Progenitor cell of endocrine pancreas (in vitro differentiated cells): Measurements from ENCODE around the gene FBXL4. TPM values are rescaled to one million over a fixed set of nuclear protein-coding genes. Genes with fewer than 3 reads are reported as not detected.

Experiments
- DNase-seq: peaks from one replicate; pipeline ENCODE4 v3.0.0; 2021; ENCODE audit warnings: low spot score; ENCODE audit not compliant: unreplicated experiment
- H3K27ac Mint-ChIP-seq: 2 replicates; pipeline ENCODE4 v1.8.0; 2021; ENCODE audit warnings: mild to moderate bottlenecking, moderate library complexity, mixed read lengths
- H3K27me3 Mint-ChIP-seq: 2 replicates; pipeline ENCODE4 v1.8.0; 2021; ENCODE audit warnings: mixed read lengths
- H3K36me3 Mint-ChIP-seq: 2 replicates; pipeline ENCODE4 v1.8.0; 2022; ENCODE audit warnings: mixed read lengths; ENCODE audit not compliant: insufficient read depth
- H3K4me1 Mint-ChIP-seq: 2 replicates; pipeline ENCODE4 v1.8.0; 2021; ENCODE audit warnings: low read depth, mixed read lengths
- H3K4me3 Mint-ChIP-seq: 2 replicates; pipeline ENCODE4 v1.8.0; 2021; ENCODE audit warnings: low read depth, mild to moderate bottlenecking, moderate library complexity, mixed read lengths
- H3K9me3 Mint-ChIP-seq: 2 replicates; pipeline ENCODE4 v1.8.0; 2021; ENCODE audit warnings: low read depth, mixed read lengths
- CTCF ChIP-seq: fragments of 200-600 bp; sonication (generic); IDR thresholded peaks from one replicate; pipeline ENCODE4 v1.5.0; 2021; ENCODE audit warnings: antibody characterized with exemption, mild to moderate bottlenecking; ENCODE audit not compliant: unreplicated experiment
- total RNA-seq: library from RNA; stranded (reverse); gene quantifications from 2 replicates; pipeline ENCODE4 v1.2.1, GENCODE V29; 2021

Gene FBXL4
- total RNA-seq, 1 donor from 2014 or later = 18.3 TPM

- H3K27ac Mint-ChIP-seq = no peak overlapping the region
- peak overlapping the region; percentile 50 for H3K4me3 Mint-ChIP-seq
- no peak for TF ChIP-seq CTCF
- H3K27me3 Mint-ChIP-seq = peaks cover 64% of the 10 kb centered on the region
- no peaks in the 10 kb centered on the region for H3K9me3 Mint-ChIP-seq
- no peaks in the 10 kb centered on the region for H3K36me3 Mint-ChIP-seq
- no peak for DNase-seq
- peaks cover 14% of the 10 kb centered on the region for H3K4me1 Mint-ChIP-seq
Measured at GRCh38 chr6:98847416-98847778, 100.3 kb downstream of the FBXL4 start.

GRCh38 chr6:98846021-98846380 is 101.7 kb downstream of the FBXL4 start:
- no peak overlapping the region for H3K27ac Mint-ChIP-seq
- H3K4me1 Mint-ChIP-seq = peaks cover 14% of the 10 kb centered on the region
- no peak for TF ChIP-seq CTCF
- peaks cover 76% of the 10 kb centered on the region for H3K27me3 Mint-ChIP-seq
- H3K36me3 Mint-ChIP-seq = no peaks in the 10 kb centered on the region
- H3K9me3 Mint-ChIP-seq = no peaks in the 10 kb centered on the region
- peak overlapping the region; percentile 65 for H3K4me3 Mint-ChIP-seq
- no peak for DNase-seq

GRCh38 chr6:98845211-98846020 is 102.3 kb downstream of the FBXL4 start:
- peak; percentile 93 for TF ChIP-seq CTCF
- Mint-ChIP-seq H3K36me3 (no peaks in the 10 kb centered on the region), H3K27ac (no peak overlapping the region), H3K9me3 (no peaks in the 10 kb centered on the region), H3K4me1 (peaks cover 14% of the 10 kb centered on the region), H3K4me3 (peak overlapping the region; percentile 65), H3K27me3 (peaks cover 82% of the 10 kb centered on the region)
- peak; percentile 74 for DNase-seq

GRCh38 chr6:98844244-98845210 is 103.2 kb downstream of the FBXL4 start:
- TF ChIP-seq CTCF = no peak
- H3K4me3 Mint-ChIP-seq = peak overlapping the region; percentile 54
- peaks cover 14% of the 10 kb centered on the region for H3K4me1 Mint-ChIP-seq
- no peaks in the 10 kb centered on the region for H3K9me3 Mint-ChIP-seq
- H3K27ac Mint-ChIP-seq = no peak overlapping the region
- no peaks in the 10 kb centered on the region for H3K36me3 Mint-ChIP-seq
- peaks cover 91% of the 10 kb centered on the region for H3K27me3 Mint-ChIP-seq
- no peak for DNase-seq
